ENCODE measurements around the gene ZDHHC6.
A peak's percentile ranks its signal among the peaks of the same experiment; 100 is the strongest.
"Not testable (repeated sequence)": the region's sequence is repeated elsewhere in the genome, so short reads cannot be mapped to it uniquely, and the experiment has no call there.

Gene ZDHHC6

DNA sequence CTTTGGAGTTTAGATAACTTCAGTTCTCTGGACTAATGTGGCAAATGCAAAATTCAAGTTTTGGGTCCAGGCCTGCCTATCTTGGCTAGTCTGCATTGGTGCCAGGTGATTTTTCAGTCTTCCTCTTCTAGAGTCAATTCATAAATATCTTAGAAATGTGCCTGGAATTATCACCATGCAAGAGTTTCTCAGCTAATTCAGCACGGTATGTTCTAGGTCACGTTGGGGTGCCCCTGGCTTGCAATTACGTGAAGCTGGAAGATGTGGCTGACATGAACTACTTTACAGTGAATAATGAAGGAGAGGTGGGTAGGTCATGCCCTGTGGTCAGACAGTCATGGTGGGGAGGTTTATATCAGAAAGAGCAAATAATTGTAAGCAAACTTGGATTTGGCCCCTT lies 25.0 kb downstream of the ZDHHC6 start:
- no peaks in the 10 kb centered on the region for H3K4me1 Mint-ChIP-seq
- no peak overlapping the region for H3K4me3 Mint-ChIP-seq
- peak overlapping the region in 1 of 2 donors; percentile 74 for H3K27ac Mint-ChIP-seq
- H3K27me3 Mint-ChIP-seq, result no peaks in the 10 kb centered on the region
- ATAC-seq (no peak), DNase-seq (no peak)
- H3K9me3 Mint-ChIP-seq, result no peaks in the 10 kb centered on the region

DNA sequence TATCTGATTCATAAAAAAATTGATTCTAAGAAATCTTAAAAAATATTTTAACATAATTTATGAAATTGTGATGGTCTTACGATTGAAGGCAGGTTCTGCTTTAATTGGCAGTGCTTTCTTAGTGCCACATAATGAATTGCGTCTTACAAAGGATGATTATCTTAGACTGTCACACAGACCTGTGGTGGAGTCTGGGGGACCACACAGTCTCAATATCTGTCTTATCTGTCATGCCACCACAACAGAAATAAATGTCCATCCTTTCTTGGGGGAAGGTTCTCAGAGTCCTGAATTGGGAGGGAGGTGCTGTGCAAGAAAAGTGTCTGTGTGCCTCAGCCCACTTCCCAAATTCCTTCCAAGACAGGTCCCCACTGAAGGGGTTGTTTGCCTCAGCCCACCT lies 34.0 kb downstream of the ZDHHC6 start:
- DNase-seq (no peak), ATAC-seq (no peak)
- Mint-ChIP-seq H3K9me3 (no peaks in the 10 kb centered on the region), H3K27ac (no peak overlapping the region), H3K4me1 (no peaks in the 10 kb centered on the region), H3K4me3 (no peak overlapping the region), H3K27me3 (no peaks in the 10 kb centered on the region)

DNA sequence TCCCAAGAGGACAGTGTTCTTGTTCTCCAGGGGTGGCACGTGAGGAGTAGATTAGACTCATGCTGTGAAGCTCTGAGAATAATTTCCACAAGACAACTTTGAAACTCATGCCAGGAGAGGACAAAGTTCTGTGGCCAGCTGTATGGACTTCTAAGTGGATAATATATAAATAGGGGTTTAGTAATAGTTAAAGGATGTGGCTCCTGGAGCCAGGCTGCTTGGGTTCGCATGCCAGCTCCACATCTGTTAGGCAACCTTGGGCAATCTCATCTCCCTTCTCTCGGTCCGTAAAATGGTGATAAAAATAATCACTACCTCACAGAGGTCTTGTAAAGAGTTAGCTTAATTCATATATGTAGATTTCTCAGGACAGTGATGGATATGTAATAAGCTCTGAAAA lies 37.0 kb downstream of the ZDHHC6 start:
- Mint-ChIP-seq H3K27me3 (no peaks in the 10 kb centered on the region), H3K9me3 (peaks cover 5 to 8% of the 10 kb centered on the region in 2 donors), H3K4me1 (peaks cover 5% of the 10 kb centered on the region), H3K27ac (no peak overlapping the region), H3K4me3 (no peak overlapping the region)
- no peak for ATAC-seq
- DNase-seq, result no peak

DNA sequence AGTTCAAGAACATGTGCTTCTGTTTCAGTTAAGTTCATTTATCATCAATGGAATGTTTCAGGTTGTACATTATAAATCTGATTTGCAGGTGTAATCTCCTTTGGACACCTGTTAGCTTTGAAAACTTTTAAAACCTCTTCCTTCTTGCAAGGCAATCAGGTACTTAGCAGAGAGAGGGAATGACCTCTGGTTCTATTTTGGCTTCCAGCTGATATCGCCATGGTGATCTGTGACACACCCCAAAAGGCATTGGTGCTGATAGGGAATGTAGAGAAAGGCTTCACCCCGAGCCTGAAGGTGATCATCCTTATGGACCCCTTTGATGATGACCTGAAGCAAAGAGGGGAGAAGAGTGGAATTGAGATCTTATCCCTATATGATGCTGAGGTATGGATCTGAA lies 37.4 kb downstream of the ZDHHC6 start:
- Mint-ChIP-seq H3K27ac (no peak overlapping the region), H3K4me1 (peaks cover 5% of the 10 kb centered on the region)
- no peak for ATAC-seq

DNA sequence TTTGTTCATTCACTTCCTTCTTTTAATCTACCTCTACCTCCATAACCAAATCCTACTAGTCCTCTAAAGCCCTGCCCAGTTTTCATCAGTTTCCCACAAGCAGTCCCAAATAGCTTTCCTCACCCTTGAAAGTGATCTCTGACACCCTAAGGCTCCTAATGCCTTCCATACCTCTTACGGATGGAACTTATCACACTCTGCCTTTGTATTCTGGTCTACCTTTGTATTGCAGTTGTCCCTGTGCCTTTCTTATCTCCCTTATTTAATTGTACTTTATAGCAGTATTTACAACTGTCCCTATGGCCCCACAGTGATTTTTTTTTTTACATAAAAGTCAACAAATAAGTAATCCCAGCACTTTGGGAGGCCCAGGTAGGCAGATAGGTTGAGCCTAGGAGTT lies 39.0 kb downstream of the ZDHHC6 start:
- Mint-ChIP-seq H3K4me3 (no peak overlapping the region), H3K4me1 (peaks cover 5% of the 10 kb centered on the region), H3K27me3 (no peaks in the 10 kb centered on the region), H3K9me3 (peaks cover 5 to 8% of the 10 kb centered on the region in 2 donors), H3K27ac (peak overlapping the region in 1 of 2 donors; percentile 88)
- no peak for DNase-seq
- no peak for ATAC-seq

More for the DNA sequence above, 37.4 kb downstream of the ZDHHC6 start:
- no peak for DNase-seq
- Mint-ChIP-seq H3K27me3 (no peaks in the 10 kb centered on the region), H3K4me3 (no peak overlapping the region), H3K9me3 (peaks cover 5 to 8% of the 10 kb centered on the region in 2 donors)

DNA sequence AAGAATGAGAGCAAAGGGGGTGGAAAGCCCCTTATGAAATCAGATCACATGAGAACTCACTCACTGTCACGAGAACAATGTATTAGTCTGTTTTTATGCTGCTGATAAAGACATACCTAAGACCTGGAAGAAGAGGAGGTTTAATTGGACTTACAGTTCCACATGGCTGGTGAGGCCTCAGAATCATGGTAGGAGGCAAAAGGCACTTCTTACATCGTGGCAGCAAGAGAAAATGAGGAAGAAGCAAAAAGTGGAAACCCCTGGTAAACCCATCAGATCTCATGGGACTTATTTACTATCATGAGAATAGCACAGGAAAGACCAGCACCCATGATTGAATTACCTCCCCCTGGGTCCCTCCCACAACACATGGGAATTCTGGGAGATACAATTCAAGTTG lies 39.9 kb downstream of the ZDHHC6 start:
- not testable (repeated sequence) for DNase-seq, H3K4me3 Mint-ChIP-seq, H3K4me1 Mint-ChIP-seq, H3K9me3 Mint-ChIP-seq, H3K27me3 Mint-ChIP-seq, ATAC-seq, H3K27ac Mint-ChIP-seq

DNA sequence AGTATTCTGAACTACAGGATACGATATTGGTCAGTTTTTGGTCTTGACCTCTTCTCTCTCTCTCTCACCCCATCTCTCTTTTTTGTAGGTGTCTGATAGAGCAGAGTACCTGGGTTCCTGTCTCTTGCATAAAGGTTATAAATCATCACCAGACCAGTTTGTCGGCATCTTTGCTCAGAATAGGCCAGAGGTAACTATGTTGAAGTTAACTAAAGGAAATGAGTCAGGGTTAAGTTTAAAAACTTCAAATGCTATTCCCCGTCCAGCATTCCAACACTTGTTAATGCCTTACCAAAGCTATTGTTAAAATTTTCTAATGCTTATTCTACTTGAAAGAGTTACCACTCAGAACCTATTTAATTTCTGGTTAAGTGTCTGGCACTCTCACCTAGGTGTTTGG lies 42.1 kb downstream of the ZDHHC6 start:
- Mint-ChIP-seq H3K4me3 (no peak overlapping the region), H3K4me1 (peaks cover 5% of the 10 kb centered on the region), H3K27me3 (no peaks in the 10 kb centered on the region), H3K27ac (peak overlapping the region in 1 of 2 donors; percentile 20), H3K9me3 (peaks cover 5 to 8% of the 10 kb centered on the region in 2 donors)
- DNase-seq, result no peak
- no peak for ATAC-seq

DNA sequence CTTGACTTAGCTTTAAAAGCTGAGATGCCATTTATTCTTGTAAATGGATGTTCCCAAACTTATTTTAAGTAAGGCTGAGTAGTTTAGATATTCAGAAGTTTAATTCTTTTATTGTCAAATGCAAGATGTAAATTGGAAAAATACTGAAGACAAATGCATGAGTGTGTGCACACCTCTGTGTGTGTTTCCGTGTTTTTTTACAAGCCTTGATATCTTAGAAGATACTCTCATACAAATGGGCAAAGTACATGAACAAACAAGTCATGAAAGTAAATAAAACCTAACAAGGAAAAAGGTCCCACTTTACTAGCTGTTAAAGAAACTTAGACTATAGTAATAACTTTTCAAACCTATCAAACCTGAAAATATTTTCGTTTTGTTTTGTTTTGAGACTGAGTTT lies 43.8 kb downstream of the ZDHHC6 start:
- ATAC-seq (no peak), DNase-seq (no peak)
- Mint-ChIP-seq H3K4me1 (peaks cover 5% of the 10 kb centered on the region), H3K4me3 (no peak overlapping the region), H3K9me3 (peaks cover 5 to 8% of the 10 kb centered on the region in 2 donors), H3K27ac (no peak overlapping the region), H3K27me3 (no peaks in the 10 kb centered on the region)

DNA sequence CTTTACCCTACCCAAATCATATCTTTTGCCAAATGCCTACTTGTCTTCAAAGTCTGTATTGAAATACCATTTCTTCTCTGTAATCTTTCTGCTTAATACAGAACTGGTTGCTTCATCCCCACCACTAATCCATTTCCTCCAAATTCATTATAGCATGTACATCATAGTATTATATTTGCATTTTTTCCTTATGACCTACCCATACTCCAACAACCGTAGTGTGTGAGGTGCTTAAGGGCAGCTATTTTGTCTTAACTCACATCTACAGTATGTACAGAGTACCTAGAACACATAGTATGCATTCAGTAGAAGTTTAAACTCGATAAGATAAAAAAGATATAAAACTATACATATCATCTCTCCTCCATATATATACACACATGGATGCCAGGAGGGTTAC lies 49.1 kb downstream of the ZDHHC6 start:
- H3K4me1 Mint-ChIP-seq, result peaks cover 6% of the 10 kb centered on the region
- no peak for DNase-seq
- no peak for ATAC-seq
- no peak overlapping the region for H3K4me3 Mint-ChIP-seq
- H3K27me3 Mint-ChIP-seq, result no peaks in the 10 kb centered on the region
- no peaks in the 10 kb centered on the region for H3K9me3 Mint-ChIP-seq
- no peak overlapping the region for H3K27ac Mint-ChIP-seq

DNA sequence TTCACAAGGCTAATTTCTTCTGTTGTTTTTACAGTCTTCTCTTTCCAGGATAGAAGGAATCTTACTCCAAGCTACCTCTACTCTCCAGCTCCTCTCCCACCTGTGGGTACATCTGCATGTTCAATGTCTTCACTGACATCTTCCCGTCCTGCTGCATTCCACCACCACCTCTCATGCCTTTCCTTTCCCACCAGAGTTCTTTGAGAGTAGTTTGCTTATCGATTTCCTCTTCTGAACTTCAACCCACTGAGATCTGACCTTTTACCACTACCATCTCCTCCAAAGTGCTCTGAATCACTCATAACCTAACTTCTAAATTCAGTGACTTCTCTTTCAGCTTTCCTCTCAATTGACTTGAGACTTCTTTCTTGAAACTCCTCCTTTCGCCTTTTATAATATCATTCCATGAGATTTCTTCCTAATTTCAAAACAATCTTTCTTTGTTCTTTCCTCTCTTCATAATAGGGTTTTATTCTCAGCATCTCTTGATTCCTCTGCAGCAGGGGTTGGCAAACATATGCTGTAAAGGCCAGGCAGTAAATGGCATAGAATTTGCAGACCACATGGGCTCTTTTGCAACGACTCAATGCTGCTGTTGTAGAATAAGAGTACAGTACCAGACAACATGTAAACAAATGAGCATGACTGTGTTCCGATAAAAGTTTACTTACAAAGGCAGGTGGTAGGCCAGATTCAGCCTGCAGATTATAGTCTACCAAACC lies 50.7 kb downstream of the ZDHHC6 start:
- ATAC-seq, result no peak
- Mint-ChIP-seq H3K9me3 (no peaks in the 10 kb centered on the region), H3K27me3 (no peaks in the 10 kb centered on the region), H3K4me1 (peaks cover 14% of the 10 kb centered on the region), H3K4me3 (no peak overlapping the region), H3K27ac (no peak overlapping the region)
- no peak for DNase-seq

DNA sequence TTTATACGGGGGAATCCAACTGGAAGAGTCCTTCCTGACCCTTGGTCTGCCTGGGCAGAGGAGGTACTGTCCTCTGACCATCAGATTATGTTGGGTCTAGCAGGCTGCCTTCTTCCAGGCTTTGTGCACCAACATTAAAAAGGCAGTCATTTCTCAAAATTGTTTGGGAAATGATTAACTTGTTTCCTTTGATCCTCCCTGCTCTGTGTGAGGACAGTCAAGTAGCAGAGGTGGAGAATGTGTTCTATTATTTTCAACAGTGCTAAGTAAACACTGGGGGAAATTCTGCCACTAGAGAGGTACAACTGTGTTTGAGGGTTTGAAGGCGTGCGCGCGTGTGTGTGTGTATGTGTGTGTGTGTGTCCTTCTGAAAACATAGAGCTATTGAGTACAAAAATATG lies 52.2 kb downstream of the ZDHHC6 start:
- peak overlapping the region in 1 of 2 donors; percentile 39 for H3K27ac Mint-ChIP-seq
- no peak for ATAC-seq

DNA sequence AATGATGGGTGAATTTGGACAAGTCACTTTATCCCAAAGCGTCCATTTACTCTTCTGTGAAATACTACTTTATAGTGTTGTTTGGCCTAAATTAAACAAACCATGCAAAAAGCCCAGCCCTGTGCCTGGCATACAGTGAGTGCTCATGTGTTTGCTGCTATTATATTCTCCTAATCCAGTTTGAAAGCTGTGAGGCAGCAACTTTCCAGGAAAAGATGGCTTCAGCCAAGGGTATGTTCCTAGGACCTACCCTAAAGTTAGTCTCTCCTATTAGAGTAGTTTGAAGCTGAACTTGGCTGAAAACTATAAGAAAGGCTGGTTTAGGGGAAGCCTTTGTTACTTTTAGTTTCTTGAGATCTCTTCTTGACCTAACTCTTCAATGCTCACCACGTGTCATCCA lies 52.9 kb downstream of the ZDHHC6 start:
- Mint-ChIP-seq H3K4me1 (peaks cover 33% of the 10 kb centered on the region), H3K27me3 (no peaks in the 10 kb centered on the region), H3K4me3 (no peak overlapping the region), H3K27ac (no peak overlapping the region), H3K9me3 (no peaks in the 10 kb centered on the region)
- ATAC-seq (no peak), DNase-seq (no peak)

More for the DNA sequence above, 52.2 kb downstream of the ZDHHC6 start:
- no peaks in the 10 kb centered on the region for H3K27me3 Mint-ChIP-seq
- H3K4me1 Mint-ChIP-seq, result peaks cover 26% of the 10 kb centered on the region
- no peaks in the 10 kb centered on the region for H3K9me3 Mint-ChIP-seq
- no peak overlapping the region for H3K4me3 Mint-ChIP-seq
- no peak for DNase-seq

DNA sequence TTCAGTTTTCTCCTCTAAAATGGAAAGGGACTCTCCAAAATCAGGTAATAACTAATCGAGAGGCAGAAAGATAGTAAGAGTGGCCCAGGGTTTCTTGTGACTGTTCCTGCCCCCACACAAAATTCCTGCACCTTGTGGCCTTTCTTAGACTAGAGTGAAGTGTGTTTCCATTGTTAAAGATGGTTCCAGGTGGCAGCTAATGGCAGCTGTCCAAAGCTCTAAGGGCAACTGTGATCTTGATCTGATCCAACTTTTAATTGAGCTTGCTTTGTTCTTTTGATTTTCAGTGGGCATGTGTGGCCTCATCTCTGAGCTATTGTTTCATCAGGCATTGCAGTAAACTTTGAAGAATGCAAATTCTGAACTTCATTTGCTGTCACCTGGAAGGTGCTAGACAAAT lies 53.4 kb downstream of the ZDHHC6 start:
- no peaks in the 10 kb centered on the region for H3K27me3 Mint-ChIP-seq
- H3K4me1 Mint-ChIP-seq, result peaks cover 38% of the 10 kb centered on the region
- DNase-seq, result no peak
- H3K27ac Mint-ChIP-seq, result no peak overlapping the region
- ATAC-seq, result no peak
- H3K9me3 Mint-ChIP-seq, result no peaks in the 10 kb centered on the region
- no peak overlapping the region for H3K4me3 Mint-ChIP-seq

DNA sequence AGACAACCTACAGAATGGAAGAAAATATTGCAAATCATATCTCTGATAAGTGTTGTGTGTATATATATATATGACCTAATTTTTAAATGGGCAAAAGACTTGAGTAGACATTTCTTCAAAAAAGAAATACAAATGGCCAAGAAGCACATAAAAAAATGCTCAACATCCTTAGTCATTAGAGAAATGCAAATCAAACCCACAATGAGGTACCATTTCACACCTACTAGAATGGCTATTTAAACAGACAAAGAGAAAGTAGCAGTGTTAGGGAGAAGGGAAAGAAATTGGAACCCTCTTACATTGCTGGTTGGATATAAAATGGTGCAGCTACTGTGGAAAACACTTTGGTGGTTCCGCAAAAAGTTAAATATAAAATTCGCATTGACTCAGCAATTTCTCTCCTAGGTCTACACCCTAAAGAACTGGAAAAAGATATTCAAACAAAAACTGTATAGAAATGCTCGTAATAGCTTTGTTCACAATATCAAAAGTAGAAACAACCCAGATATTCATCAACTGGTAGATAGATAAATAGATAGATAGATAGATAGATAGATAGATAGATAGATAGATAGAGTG lies 56.5 kb downstream of the ZDHHC6 start:
- no peaks in the 10 kb centered on the region for H3K9me3 Mint-ChIP-seq
- peaks cover 69% of the 10 kb centered on the region for H3K4me1 Mint-ChIP-seq
- DNase-seq, result no peak
- peak overlapping the region in 1 of 2 donors; percentile 43 for H3K27ac Mint-ChIP-seq
- ATAC-seq, result peak; percentile 24
- peak overlapping the region; percentile 42 to 53 for H3K4me3 Mint-ChIP-seq
- no peaks in the 10 kb centered on the region for H3K27me3 Mint-ChIP-seq

DNA sequence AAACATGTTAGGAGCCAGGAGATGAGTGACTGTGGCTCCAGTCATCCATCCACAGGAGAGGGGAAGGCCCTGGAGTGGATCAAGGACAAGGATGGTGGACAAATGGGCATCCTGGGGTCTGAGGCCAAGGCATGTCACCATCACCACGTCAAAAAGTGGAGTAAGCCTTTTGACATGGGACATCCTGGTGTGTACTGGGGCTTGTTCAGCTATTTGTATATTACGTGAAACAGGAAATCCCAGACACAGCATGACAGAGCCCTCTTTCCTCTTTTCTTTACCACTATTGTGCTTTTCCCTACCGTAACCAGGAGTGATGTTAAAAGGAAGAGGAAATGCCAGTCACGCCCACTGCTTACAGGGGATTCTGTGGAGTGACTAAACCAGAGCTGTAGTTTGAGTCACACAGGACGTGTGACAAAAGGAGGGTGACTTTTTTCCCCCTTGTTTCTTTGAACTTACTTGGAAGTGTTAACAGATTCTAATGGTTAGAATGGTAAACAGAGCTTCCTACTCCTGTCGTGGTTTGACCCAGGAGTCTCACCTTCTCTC lies 57.4 kb downstream of the ZDHHC6 start:
- H3K9me3 Mint-ChIP-seq, result no peaks in the 10 kb centered on the region
- no peaks in the 10 kb centered on the region for H3K27me3 Mint-ChIP-seq
- peak overlapping the region; percentile 46 to 54 for H3K4me3 Mint-ChIP-seq
- H3K27ac Mint-ChIP-seq, result peak overlapping the region; percentile 63 to 89
- ATAC-seq (peak; percentile 96), DNase-seq (peak; percentile 38 to 54)
- peaks cover 78% of the 10 kb centered on the region for H3K4me1 Mint-ChIP-seq

DNA sequence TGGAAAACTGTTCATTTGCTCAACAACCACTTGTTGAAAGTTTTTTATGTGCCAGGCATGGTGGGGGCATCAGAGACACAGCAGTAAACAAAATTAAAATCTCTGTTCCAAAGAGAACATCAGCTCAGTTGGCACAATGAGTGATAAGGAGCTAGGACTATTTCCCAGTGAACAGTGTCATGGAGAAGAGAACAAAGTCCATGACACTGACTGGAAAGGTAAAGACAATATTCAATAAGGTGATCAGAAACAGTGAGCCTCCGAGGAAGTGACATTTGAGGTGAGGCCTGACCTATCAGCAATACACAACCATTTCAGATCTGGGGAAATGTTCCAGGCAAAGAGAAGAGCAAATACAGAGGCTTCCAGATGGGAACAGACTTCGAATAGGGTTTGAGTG lies 58.2 kb downstream of the ZDHHC6 start:
- H3K27me3 Mint-ChIP-seq, result no peaks in the 10 kb centered on the region
- H3K27ac Mint-ChIP-seq, result peak overlapping the region in 1 of 2 donors; percentile 62
- peak overlapping the region in 1 of 2 donors; percentile 40 for H3K4me3 Mint-ChIP-seq
- peaks cover 85% of the 10 kb centered on the region for H3K4me1 Mint-ChIP-seq
- DNase-seq, result no peak
- no peak for ATAC-seq
- H3K9me3 Mint-ChIP-seq, result no peaks in the 10 kb centered on the region

Measured in stimulated activated naive CD8-positive, alpha-beta T cell treated with anti-CD3 and anti-CD28 coated beads, Interleukin-15, amount 100 ng/mL, for 72 hours (primary cell).